PC-3 (cell line): ENCODE results near the gene CALHM1. TPM values are rescaled to one million over a fixed set of nuclear protein-coding genes. Genes with fewer than 3 reads are reported as not detected.

ENCODE experiments used
- ATAC-seq: fragments of 200-7000 bp; cut with Tn5 transposase; 2 replicates; pipeline ENCODE4 v1.9.1; 2020; ENCODE audit warnings: mild to moderate bottlenecking, moderate library complexity
- BruUV-seq: library from RNA; stranded (reverse); fragments of 400-500 nt; replicated peaks from 2 replicates; lab custom pipeline; 2021; lab: Mats Ljungman, UMichigan
- CTCF ChIA-PET: fragments of 300-600 bp; sonication (Branson Sonifier 250); formaldehyde crosslinking; loops from one replicate; lab custom pipeline; 2022; ENCODE audit warnings: antibody characterized with exemption; lab: Charles Lee
- POLR2A ChIA-PET: fragments of 300-600 bp; sonication (Branson Sonifier 250); formaldehyde crosslinking; loops from one replicate; lab custom pipeline; 2022; ENCODE audit warnings: antibody characterized with exemption; ENCODE audit not compliant: unreplicated experiment; lab: Charles Lee
- DNase-seq: peaks from one replicate; pipeline ENCODE4 v3.0.0-alpha.2; 2015
- H2AFZ ChIP-seq: fragments of 300-600 bp; sonication (generic); 2 replicates; pipeline ENCODE4 v1.6.0; 2016; ENCODE audit warnings: antibody characterized with exemption, low read length
- H3F3A ChIP-seq: fragments of 300-600 bp; sonication (generic); one replicate; pipeline ENCODE4 v1.6.0; 2017; ENCODE audit warnings: antibody characterized with exemption, low read length, control low read depth, mild to moderate bottlenecking; ENCODE audit not compliant: unreplicated experiment
- H3K27ac ChIP-seq: fragments of 300-600 bp; sonication (generic); 2 replicates; pipeline ENCODE4 v1.5.1; 2016; ENCODE audit warnings: mild to moderate bottlenecking, low read length
- H3K27me3 ChIP-seq: fragments of 300-600 bp; sonication (generic); 2 replicates; pipeline ENCODE4 v1.6.1; 2016; ENCODE audit warnings: low read length, mixed read lengths
- H3K36me3 ChIP-seq: fragments of 300-600 bp; sonication (generic); 2 replicates; pipeline ENCODE4 v1.6.1; 2016; ENCODE audit warnings: low read depth, mixed run types, low read length, mixed read lengths
- H3K4me1 ChIP-seq: fragments of 300-600 bp; sonication (generic); 2 replicates; pipeline ENCODE4 v1.5.1; 2016; ENCODE audit warnings: low read length; ENCODE audit not compliant: insufficient read depth
- H3K4me2 ChIP-seq: fragments of 300-600 bp; sonication (generic); 2 replicates; pipeline ENCODE4 v1.6.0; 2016; ENCODE audit warnings: low read length
- H3K4me3 ChIP-seq: fragments of 300-600 bp; sonication (generic); 2 replicates; pipeline ENCODE4 v1.5.1; 2016; ENCODE audit warnings: mild to moderate bottlenecking, low read length, mixed read lengths
- H3K79me2 ChIP-seq: fragments of 300-600 bp; sonication (generic); 2 replicates; pipeline ENCODE4 v1.6.1; 2017; ENCODE audit warnings: low read length, mixed read lengths
- H3K9ac ChIP-seq: fragments of 300-600 bp; sonication (generic); 2 replicates; pipeline ENCODE4 v1.6.0; 2016; ENCODE audit warnings: mild to moderate bottlenecking, low read length
- H3K9me2 ChIP-seq: fragments of 300-600 bp; sonication (generic); replicated peaks from 2 replicates; pipeline ENCODE4 v1.6.1; 2016; ENCODE audit warnings: mixed run types, low read length, mixed read lengths
- H3K9me3 ChIP-seq: fragments of 300-600 bp; sonication (generic); 2 replicates; pipeline ENCODE4 v1.6.1; 2016; ENCODE audit warnings: low read length, mixed read lengths
- H4K20me1 ChIP-seq: fragments of 300-600 bp; sonication (generic); 2 replicates; pipeline ENCODE4 v1.6.1; 2016; ENCODE audit warnings: low read length, mixed read lengths
- EZH2 ChIP-seq: fragments of 300-600 bp; sonication (generic); IDR thresholded peaks from one replicate; pipeline ENCODE4 v1.6.1; 2017; ENCODE audit warnings: antibody characterized with exemption, mild to moderate bottlenecking, low read length; ENCODE audit not compliant: unreplicated experiment
- EZH2phosphoT487 ChIP-seq: fragments of 300-600 bp; sonication (generic); IDR thresholded peaks from 2 replicates; pipeline ENCODE4 v1.6.1; 2018; ENCODE audit warnings: mild to moderate bottlenecking, antibody characterized with exemption, low read length, borderline replicate concordance
- intact Hi-C: fragments of 100-400 bp; cut with micrococcal nuclease; formaldehyde crosslinking; loops from 2 replicates; pipeline ENCODE4 v1.9.0; 2023
- total RNA-seq: library from RNA; depleted of rRNA; stranded (reverse); fragments of >200 nt; gene quantifications from 2 replicates; pipeline ENCODE4 v1.2.3, GENCODE V29; 2014
- TF ChIP-seq, protein P1 (sequence below): fragments of 300-600 bp; sonication (generic); conservative IDR thresholded peaks from 2 replicates; pipeline ENCODE4 v1.5.1; 2017; ENCODE audit warnings: antibody characterized with exemption, low read depth, mild to moderate bottlenecking, low read length

The CALHM1 gene
- total RNA-seq, 1 experiment from 2014 or later: not detected

DNA sequence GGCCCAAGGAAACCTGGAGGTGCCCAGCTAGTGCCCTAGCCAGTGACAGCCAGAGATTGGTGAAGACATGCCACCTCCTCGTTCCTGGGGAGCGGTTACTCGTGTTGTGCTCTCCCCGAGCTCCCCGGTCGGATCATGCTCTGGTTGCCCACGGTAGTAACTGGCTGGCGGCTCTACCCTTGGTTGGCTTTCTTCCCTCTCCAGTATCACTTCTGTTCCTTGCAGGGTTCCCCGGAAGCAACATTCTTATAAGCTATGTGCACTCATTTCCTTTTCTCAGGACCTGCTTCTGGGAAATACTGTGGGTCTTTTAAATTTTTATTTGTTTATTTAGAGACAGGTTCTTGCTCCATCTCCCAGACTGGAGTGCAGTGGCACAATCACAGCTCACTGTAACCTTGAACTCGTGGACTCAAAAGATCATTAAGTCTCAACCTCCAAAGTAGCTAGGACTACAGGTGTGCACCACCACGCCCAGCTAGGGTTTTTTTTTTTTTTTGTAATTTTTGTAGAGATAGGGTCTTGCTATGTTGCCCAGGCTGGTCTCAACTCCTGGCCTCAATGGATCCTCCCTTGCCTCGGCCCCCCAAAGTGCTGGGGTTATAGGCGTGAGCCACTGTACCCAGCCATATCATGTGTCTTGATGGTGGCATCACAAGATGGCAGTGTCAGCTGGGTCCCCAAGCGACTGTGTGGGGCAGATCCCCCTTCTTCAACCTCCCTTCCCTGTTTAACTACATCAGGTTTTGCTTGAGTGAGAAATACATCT lies 6.9 kb upstream of the CALHM1 start:
- TF ChIP-seq, protein P1, sequence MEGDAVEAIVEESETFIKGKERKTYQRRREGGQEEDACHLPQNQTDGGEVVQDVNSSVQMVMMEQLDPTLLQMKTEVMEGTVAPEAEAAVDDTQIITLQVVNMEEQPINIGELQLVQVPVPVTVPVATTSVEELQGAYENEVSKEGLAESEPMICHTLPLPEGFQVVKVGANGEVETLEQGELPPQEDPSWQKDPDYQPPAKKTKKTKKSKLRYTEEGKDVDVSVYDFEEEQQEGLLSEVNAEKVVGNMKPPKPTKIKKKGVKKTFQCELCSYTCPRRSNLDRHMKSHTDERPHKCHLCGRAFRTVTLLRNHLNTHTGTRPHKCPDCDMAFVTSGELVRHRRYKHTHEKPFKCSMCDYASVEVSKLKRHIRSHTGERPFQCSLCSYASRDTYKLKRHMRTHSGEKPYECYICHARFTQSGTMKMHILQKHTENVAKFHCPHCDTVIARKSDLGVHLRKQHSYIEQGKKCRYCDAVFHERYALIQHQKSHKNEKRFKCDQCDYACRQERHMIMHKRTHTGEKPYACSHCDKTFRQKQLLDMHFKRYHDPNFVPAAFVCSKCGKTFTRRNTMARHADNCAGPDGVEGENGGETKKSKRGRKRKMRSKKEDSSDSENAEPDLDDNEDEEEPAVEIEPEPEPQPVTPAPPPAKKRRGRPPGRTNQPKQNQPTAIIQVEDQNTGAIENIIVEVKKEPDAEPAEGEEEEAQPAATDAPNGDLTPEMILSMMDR: no peak
- TF ChIP-seq EZH2 (no peak), EZH2phosphoT487 (no peak)
- Histone ChIP-seq H3K9ac (no peak overlapping the region), H4K20me1 (no peaks in the 10 kb centered on the region), H3K9me2 (no peaks in the 10 kb centered on the region), H3K27me3 (no peaks in the 10 kb centered on the region), H3K4me1 (no peaks in the 10 kb centered on the region), H3K4me3 (no peak overlapping the region), H3K36me3 (no peaks in the 10 kb centered on the region), H3F3A (no peaks in the 10 kb centered on the region), H3K4me2 (no peak overlapping the region), H2AFZ (no peak overlapping the region), H3K79me2 (no peaks in the 10 kb centered on the region), H3K27ac (no peak overlapping the region), H3K9me3 (no peaks in the 10 kb centered on the region)
- ATAC-seq: no peak; the same call in 1 of the 2 replicates
- no TSS peak for BruUV-seq
- CTCF ChIA-PET: interaction anchor here (0.5 kb wide), 1 partner anchor 49 kb away, joined by 3 read pairs; no protein-coding TSS in a partner anchor
- intact Hi-C loops: no loop called here
- POLR2A ChIA-PET: no interaction called here
- peak; percentile 21 for DNase-seq

DNA sequence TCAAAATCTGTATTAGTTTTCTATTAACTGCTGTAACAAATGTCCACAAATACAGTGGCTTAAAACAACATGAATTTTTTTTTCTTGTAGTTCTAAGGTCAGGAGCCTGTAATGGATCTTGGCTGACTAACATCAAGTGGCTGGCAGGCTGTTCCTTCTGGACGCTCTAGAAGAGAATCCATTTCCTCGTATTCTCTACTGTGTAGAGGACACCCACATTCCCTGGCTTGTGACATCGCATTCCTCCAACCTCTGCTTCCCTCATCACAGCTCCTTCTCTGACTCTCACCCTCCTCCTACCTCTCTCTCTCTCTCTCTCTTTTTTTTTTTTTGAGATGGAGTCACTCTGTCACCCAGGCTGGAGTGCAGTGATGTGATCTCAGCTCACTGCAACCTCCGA lies 4.8 kb upstream of the CALHM1 start:
- ChIA-PET POLR2A (no interaction called here), CTCF (no interaction called here)
- intact Hi-C loops: no loop called here

More for the DNA sequence above, 4.8 kb upstream of the CALHM1 start:
- Histone ChIP-seq H3F3A (no peaks in the 10 kb centered on the region), H2AFZ (no peak overlapping the region), H3K4me1 (no peaks in the 10 kb centered on the region), H3K4me3 (no peak overlapping the region), H3K27me3 (no peaks in the 10 kb centered on the region), H3K9ac (no peak overlapping the region), H3K79me2 (no peaks in the 10 kb centered on the region), H3K9me3 (no peaks in the 10 kb centered on the region), H3K36me3 (no peaks in the 10 kb centered on the region), H4K20me1 (no peaks in the 10 kb centered on the region), H3K4me2 (no peak overlapping the region), H3K27ac (no peak overlapping the region), H3K9me2 (no peaks in the 10 kb centered on the region)
- ATAC-seq (no peak), DNase-seq (no peak)
- TF ChIP-seq EZH2phosphoT487 (no peak), EZH2 (no peak)
- TF ChIP-seq, protein P1: no peak
- BruUV-seq: no TSS peak
